HG03175 (cell line): ENCODE results near the gene ANAPC5.
"Not testable (repeated sequence)": the region's sequence is repeated elsewhere in the genome, so short reads cannot be mapped to it uniquely, and the experiment has no call there.

Experiments
- ATAC-seq: cut with Tn5 transposase; IDR thresholded peaks from one replicate; pipeline ENCODE4 v1.9.1; 2021; ENCODE audit warnings: mild to moderate bottlenecking, moderate library complexity; ENCODE audit not compliant: unreplicated experiment

ANAPC5 gene, protein sequence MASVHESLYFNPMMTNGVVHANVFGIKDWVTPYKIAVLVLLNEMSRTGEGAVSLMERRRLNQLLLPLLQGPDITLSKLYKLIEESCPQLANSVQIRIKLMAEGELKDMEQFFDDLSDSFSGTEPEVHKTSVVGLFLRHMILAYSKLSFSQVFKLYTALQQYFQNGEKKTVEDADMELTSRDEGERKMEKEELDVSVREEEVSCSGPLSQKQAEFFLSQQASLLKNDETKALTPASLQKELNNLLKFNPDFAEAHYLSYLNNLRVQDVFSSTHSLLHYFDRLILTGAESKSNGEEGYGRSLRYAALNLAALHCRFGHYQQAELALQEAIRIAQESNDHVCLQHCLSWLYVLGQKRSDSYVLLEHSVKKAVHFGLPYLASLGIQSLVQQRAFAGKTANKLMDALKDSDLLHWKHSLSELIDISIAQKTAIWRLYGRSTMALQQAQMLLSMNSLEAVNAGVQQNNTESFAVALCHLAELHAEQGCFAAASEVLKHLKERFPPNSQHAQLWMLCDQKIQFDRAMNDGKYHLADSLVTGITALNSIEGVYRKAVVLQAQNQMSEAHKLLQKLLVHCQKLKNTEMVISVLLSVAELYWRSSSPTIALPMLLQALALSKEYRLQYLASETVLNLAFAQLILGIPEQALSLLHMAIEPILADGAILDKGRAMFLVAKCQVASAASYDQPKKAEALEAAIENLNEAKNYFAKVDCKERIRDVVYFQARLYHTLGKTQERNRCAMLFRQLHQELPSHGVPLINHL

DNA sequence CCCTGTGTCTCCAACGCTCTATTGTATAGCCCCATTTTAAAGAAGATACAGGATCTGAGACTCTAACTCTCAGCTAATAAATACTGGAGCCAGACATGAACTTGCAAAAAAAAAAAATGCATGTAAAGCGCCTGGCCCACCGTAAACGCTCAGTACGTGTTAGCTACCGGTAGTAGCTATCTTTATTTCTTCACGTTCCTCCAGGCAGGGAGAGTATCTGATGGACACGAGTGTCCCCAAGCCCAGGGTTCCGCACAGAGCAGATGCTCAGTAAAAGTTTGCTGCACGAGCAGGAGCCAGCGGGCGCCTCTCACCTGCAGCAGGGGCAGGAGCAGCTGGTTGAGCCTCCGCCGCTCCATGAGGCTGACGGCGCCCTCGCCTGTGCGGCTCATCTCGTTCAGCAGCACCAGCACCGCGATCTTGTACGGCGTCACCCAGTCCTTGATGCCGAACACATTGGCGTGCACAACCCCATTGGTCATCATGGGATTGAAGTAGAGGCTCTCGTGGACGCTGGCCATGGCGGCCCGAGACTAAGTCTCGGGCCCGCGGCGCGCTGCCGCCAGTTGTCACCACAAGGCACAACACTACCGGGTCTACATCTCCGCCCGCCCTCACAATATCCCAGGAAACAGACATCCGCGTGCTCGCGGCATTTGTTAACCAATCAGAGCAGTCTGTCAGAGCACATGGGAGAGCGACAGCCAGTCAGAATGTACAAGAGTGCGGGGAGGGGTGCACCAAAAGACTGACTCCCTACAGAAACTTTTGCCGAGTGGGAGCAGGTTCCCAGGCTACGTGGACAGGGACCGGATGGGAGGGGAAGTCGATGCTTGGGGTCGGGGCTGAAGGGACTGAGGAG is at the start of gene ANAPC5:
Gene ANAPC5, minus strand, starts transcription at position 592 of the 862 bp plus-strand sequence. Its CDS starts 71 bp downstream, at position 521.
- ATAC-seq = peak; percentile 97

DNA sequence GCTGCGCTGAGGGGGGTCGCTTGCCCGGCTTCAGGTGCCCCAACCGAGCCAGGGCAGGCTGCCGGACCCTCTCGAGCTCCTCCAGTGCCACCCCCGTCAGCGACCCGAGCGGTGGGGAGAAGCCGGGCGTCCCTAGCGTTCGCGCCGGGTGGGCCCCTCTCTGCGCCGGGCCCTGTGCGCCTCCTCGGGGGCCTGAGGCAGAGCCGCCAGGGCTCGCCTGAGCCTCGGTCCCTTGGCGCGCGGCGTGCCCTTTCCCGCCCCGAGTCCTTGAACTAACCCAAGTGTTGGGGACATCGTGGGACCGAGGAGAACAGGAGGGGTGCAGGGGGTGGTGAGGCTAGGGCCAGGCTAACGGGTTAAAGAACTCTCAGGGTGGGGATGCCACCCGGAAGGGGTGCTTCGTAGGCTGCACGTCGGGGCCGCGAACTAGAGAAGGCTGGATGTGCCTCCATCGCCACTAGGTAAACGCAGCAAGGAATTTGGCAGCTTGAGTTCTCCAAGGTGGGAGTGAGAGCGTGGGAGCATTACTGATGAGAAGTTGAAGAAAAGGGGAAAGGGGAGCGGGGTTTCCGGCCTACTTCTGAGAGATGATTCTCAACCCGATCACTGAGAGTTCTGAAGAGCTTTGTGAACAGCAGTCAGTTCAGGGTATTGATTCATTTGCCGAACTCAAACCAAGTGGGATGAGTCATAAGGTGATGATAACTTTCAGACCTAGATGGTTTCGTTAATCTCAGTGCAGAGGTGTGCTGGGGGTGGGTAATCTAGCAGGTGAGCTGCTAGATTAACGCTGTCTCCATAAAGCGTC is 48.3 kb upstream of the ANAPC5 start:
- ATAC-seq = peak; percentile 48

DNA sequence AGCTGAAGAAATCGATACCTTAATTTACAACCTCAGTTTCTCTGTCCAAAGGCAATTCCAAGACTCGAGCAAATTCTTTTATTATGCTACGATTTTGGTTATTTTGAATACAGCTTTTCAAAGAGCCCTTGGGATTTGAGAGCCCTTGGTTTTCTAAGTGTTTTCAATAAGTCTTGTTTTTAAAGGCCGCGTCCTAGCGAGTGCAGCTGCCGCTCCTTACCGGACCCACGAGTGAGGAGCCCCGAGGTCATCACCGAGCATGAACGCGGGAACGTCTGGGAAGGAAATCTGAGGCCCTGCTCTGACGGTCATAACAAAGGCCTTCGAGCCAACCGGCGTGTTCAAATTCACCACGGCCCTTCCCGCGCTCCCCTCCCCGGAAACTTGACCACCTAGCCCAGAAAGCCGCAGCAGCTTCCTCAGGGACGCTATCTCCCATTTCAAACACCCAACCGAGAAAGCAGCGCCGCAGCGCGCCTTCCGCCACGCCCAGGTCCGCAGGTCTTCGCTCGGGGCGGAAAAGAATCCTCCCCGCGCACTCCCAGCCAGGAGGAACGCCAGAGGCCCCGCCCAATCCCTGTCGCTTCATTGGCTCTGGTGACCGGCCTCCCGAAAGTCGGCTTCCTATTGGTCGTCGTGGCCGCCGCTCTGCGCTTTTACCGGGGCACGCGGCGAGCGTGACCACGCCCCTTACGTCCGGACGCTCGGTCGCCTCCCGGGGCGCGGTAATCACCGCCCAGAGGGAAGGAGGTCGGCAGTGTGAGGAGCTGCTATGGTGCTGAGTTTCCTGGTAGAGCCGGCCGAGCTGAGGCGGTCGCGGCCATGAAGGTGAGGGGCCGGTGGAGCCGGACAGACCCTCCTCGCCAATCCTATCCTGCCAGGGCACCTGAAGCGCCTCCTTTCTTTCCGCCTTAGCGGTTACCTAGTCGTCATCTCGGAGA is 47.5 kb upstream of the ANAPC5 start, which contains the start of gene RNF34:
Gene RNF34, plus strand, starts transcription at position 728 of the 941 bp plus-strand sequence. Its CDS starts 95 bp downstream, at position 823.
- peak; percentile 93 for ATAC-seq

DNA sequence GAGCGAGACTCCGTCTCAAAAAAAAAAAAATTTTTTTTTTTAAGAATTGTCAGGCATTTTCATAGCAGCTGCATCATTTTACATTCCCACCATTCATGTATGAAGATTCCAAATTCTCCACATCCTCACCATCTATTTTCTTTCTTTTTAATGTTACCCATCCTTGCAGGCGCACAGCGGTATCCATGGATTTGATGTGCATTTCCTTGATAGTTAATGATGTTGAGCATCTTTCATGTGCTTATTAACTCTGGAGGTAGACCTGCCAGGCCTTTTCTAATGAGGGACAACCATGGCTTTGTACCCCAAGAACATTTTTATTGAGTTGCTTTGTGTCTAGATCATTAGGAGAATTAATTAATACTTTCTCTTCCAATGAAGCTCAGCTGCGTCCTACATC is 46.1 kb upstream of the ANAPC5 start:
- ATAC-seq = no peak

DNA sequence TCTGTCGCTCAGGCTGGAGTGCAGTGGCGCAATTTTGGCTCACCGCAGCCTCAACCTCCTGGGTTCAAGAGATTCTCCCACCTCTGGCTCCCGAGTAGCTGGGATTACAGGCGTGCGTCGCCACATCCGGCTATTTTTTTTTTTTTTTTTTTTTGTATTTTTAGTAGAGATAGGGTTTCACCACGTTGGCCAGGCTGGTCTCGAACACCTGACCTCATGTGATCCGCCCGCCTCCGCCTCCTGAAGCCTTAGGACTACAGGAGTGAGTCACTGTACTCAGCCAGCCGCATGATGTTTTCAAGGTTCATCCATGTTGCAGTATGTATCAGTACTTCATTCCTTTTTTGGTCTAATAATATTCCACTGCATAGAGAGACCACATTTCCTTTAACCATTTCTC is 45.3 kb upstream of the ANAPC5 start:
- ATAC-seq = no peak

DNA sequence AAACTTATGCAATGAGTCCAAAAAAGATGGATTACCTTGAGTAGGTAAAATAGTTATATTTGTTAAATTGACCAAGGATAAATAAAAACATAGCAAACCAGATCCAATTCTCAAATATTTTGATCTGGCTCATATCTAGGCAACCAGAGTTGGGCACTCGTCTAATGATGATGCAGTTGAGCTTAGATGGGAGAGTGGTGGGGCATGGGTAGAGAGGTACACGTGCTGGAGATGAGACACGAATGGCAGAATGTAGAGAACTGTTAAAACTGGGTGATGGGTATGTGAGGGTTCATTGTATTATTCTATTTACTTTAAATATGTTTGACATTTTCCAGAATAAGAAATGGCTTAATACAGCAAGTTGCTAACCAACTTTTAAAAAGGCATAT is 40.1 kb upstream of the ANAPC5 start:
- no peak for ATAC-seq

DNA sequence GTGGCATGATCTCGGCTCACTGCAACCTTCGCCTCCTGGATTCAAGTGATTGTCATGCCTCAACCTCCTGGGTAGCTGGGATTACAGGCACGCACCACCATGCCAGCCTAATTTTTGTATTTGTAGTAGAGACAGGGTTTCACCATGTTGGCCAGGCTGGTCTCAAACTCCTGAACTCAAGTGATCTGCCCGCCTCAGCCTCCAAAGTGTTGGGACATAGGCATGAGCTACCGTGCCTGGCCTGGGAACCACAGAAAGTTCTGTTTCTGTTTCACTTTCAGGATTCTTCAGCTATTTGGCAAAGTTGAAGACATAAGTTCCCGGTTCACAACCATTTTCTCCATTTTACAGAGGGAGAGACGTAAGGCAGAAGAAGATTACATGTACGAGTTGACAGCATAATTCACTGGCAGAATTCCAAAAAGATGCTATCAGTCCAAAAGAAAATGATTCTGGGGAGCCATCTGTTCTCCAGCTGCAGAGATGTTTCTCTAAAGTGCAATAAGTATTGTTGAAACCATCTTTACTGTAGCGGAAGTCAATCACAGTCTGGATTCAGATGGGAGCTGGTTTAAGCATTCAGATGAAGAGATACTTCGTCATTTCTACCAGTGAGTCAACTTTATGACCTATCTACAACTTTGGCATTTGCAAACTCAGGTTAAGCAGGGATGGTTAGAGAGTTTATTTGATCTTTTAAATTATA is 39.6 kb upstream of the ANAPC5 start:
- ATAC-seq = no peak

DNA sequence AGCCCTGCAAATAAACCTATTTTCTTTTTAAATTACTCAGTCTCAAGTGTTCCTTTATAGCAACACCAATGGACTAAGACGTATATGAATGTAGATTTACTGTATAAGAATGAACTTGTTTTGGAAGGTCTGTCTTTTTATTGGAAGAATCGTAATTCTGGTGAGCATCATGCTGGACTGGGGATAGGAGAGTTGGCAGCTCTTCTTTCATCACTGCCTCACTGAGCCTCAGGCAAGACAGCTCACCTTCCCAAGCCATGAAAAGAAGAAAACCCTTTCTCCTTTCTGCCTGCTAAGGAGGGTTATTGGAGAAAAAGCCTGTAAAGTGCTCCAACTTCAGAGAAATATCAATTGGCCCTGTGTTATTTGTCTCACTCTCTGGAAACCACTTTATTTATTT is 38.6 kb upstream of the ANAPC5 start:
- no peak for ATAC-seq

DNA sequence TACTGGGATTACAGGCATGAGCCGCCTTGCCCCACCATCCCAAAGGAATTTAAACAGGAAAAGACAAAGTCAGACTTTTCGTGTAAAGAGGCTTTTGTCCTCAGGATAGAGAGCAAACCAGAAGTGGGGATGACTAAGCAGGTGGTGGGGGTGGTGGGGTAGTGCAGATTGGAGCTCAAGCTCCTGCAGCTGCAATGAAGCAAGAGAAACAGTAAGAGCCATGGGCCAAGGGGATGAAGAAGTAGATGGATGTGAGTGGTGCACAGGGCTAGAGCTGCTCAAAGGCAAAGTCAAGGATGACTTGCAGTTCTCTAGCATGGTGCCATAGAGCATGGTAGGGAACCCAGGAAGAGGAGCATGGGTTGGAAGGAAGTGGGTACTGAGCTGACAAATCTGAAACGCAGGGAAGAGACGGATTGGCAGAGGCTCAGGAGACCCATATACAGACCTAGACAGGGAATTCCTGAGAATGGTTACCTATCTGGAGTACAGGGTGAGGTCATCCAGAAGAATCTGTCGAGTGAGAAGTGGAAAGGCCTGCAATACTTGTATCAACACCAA is 36.3 kb upstream of the ANAPC5 start:
- no peak for ATAC-seq

DNA sequence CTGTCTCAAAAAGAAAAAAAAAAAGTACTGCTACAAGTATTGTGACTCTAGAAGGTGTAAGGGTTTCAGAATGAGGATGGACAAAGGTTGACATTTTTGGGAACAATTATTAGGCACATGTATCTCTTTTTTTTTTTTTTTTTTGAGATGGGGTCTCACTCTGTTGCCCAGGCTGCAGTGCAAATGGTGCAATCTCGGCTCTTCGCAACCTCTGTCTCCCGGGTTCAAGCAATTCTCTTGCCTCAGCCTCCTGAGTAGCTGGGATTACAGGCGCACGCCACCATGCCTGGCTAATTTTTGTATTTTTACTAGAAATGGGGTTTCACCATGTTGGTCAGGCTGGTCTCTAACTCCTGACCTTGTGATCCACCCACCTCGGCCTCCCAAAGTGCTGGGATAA is 32.7 kb upstream of the ANAPC5 start:
- not testable (repeated sequence) for ATAC-seq

DNA sequence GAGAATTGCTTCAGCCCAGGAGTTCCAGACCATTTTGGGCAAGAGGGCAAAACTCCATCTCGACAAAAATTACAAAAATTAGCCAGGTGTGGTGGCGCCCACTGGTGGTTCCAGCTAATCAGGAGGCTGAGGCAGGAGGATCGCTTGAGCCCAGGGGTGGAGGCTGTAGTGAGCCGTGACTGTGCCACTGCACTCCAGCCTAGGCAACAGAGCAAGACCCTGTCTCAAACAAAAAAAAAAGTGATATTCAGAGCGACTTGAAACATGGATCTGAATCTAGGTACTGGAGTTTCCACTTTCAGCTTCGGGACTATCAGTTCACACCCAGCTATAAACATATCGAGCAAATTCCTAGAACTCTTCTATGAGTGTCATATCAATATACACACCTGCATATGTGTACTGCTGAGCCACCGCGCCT is 31.4 kb upstream of the ANAPC5 start:
- no peak for ATAC-seq

DNA sequence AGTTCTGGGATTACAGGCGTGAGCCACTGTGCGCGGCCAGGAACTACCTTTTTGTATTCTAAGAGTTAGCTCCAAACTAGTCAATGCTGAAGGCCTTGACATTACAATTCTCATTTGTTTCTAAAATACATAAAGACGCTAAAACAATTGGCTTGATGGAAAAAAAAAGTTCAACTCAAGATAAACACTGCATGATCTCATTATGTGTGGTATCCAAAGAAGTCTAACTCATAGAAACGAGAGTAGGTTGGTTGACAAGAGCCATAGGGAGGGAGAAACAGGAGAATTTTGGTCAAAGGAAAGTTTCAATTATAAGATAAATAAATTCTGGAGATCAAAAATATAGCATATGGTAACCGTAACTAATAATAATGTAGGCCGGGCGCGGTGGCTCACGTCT is 27.7 kb upstream of the ANAPC5 start:
- ATAC-seq = no peak

DNA sequence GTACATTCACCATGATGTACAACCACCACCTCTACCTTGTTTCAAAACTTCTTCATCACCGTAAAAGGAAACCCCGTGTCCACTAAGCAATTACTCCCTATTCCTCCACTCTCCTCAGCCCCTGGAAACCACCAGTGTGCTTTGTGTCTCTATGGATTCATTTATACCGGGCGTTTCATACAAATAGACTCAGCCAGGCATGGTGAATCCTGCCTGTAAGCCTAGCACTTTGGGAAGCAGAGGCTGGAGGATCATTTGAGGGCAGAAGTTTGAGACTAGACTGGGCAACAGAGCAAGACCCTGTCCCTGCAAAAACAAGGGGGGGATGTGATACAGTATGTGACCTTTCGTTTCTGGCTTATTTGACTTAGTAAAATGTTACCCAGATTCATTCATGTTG is 26.5 kb upstream of the ANAPC5 start:
- no peak for ATAC-seq

DNA sequence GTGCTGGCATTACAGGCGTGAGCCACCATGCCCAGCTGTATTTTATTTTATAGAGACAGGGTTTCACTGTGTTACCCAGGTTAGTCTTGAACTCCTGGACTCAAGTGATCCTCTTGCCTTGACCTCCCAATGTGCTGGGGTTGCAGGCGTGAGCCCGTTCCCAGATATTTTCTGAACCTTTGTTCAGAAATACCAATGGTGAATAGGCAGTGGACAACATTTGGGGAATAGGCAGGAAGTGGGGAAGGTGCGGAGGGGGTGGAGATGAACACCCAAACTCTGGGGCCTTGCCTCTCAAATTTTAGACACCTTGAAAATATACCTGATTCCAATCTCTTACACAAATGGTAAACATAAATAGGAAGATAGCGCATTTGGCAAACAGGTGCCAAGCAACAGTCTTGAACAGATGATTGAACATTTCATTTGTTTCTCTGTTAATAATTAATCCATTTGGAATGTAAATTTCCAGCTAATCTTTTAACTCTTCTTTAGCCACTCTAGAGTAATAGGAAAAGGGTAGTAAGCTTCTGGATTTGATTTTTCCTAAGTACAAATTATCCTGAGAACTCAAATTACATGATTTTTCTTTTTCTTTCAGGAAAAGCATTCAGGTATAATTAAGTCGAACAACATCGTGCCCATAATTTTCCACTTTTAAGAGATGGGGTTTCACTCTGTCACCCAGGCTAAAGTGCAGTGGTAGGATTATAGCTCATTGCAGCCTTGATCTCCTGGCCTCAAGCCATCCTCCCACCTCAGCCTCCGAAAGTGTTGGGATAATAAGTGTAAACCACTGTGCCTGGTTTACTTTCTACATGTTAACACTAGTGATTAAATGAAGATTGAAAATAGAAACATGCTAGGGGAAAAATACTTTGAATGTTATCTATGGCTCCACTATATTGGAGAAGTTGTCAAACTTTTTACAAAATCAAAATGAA is 24.8 kb upstream of the ANAPC5 start:
- no peak for ATAC-seq

DNA sequence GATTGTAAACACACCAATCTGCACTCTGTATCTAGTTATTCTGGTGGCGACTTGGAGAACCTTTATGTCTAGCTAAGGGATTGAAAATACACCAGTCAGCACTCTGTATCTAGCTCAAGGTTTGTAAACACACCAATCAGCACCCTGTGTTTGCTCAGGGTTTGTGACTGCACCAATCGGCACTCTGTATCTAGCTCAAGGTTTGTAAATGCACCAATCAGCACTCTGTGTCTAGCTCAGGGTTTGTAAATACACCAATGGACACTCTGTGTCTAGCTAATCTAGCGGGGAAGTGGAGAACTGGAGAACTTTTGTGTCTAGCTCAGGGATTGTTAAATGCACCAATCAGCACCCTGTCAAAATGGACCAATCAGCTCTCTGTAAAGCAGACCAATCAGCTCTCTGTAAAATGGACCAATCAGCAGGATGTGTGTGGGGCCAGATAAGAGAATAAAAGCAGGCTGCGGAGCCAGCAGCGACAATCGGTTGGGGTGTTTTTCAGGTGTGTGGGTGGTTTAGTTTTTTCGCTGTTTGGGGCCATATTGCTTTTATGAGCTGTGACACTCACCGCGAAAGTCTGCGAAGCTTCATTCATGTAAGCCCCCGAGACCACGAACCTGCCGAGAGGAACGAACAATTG is 22.9 kb upstream of the ANAPC5 start:
- ATAC-seq = not testable (repeated sequence)

DNA sequence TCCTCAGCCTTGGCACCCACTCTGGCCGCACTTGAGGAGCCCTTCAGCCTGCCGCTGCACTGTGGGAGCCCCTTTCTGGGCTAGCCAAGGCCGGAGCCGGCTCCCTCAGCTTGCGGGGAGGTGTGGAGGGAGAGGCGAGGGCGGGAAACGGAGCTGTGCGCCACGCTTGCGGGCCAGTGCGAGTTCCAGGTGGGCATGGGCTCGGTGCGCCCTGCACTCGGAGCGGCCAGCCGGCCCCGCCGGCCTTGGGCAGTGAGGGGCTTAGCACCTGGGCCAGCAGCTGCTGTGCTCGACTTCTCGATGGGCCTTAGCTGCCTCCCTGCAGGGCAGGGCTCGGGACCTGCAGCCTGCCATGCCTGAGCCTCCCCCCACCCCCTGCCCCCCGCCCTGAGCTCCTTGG is 22.1 kb upstream of the ANAPC5 start:
- not testable (repeated sequence) for ATAC-seq

DNA sequence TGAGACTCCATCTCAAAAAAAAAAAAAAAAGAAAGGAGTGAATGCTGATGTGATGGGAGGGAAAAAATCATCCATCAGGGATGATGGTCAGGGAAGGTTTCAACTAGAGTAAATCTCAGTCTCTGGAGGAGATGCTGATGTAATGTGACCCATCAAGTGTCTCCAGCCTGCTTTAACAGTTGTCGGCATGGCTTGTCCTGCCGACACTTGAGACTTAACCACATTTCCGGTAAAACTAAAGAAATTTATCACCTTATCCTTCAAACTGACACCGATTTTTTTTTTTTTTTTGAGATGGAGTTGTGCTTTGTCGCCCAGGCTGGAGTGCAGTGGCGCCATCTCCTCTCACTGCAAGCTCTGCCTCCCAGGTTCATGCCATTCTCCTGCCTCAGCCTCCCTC is 21.5 kb upstream of the ANAPC5 start:
- no peak for ATAC-seq
